GM12878 (cell line): ENCODE results near the gene PARK7. TPM values are rescaled to one million over a fixed set of nuclear protein-coding genes. Genes with fewer than 3 reads are reported as not detected.

Experiments used
- ATAC-seq: fragments of 200-7000 bp; cut with Tn5 transposase; 3 replicates; pipeline ENCODE4 v1.9.1; 2020; ENCODE audit warnings: mild to moderate bottlenecking, moderate library complexity
- BruUV-seq: library from RNA; stranded (reverse); fragments of 400-500 nt; replicated peaks from 2 replicates; lab custom pipeline; 2021; lab: Mats Ljungman, UMichigan
- CTCF ChIA-PET: fragments of 300-600 bp; sonication (Branson Sonifier 250); formaldehyde crosslinking; extraction: SDS; loops from one replicate; lab custom pipeline; 2021; ENCODE audit warnings: inconsistent platforms; lab: Yijun Ruan, JAX
- POLR2A ChIA-PET: fragments of 350-600 bp; formaldehyde crosslinking; extraction: SDS; loops from one replicate; lab custom pipeline; 2021; ENCODE audit warnings: inconsistent platforms; lab: Charles Lee
- RAD21 ChIA-PET: fragments of 300-600 bp; sonication (Branson Sonifier 250); formaldehyde crosslinking; loops from one replicate; lab custom pipeline; 2023; ENCODE audit warnings: antibody characterized with exemption; ENCODE audit not compliant: unreplicated experiment; lab: Charles Lee
- SMC1A ChIA-PET: fragments of 300-600 bp; sonication (Branson Sonifier 250); formaldehyde crosslinking; loops from one replicate; lab custom pipeline; 2023; ENCODE audit not compliant: unreplicated experiment, uncharacterized antibody; lab: Charles Lee
- DNase-seq: peaks from one replicate; pipeline ENCODE4 v3.0.0-alpha.2; 2011; ENCODE audit warnings: low read depth, low spot score
- FAIRE-seq: peaks from 3 replicates; lab custom pipeline; 2011; peaks lifted over from hg19 to GRCh38; lab: Jason Lieb, UNC
- H2AFZ ChIP-seq: 2 replicates; pipeline ENCODE4 v1.6.0; 2011; ENCODE audit warnings: low read depth, low read length, control low read depth; ENCODE audit not compliant: control insufficient read depth
- H3K27ac ChIP-seq: 2 replicates; pipeline ENCODE4 v1.5.1; 2011; ENCODE audit warnings: control low read depth; ENCODE audit not compliant: control insufficient read depth, insufficient read depth
- H3K27me3 ChIP-seq, 2 experiments: replicated peaks in 1 of 2; 2 replicates each; pipeline versions ENCODE4 v1.6.0 to v1.6.1; 2011; ENCODE audit warnings: low read length in 1 of 2; ENCODE audit not compliant: control insufficient read depth in 2 of 2, insufficient read depth in 2 of 2
- H3K36me3 ChIP-seq, 2 experiments: 2 replicates each; pipeline ENCODE4 v1.5.1; 2011; ENCODE audit warnings: low read length in 1 of 2; ENCODE audit not compliant: control insufficient read depth in 2 of 2, insufficient read depth in 2 of 2
- H3K4me1 ChIP-seq: 2 replicates; pipeline ENCODE4 v1.6.1; 2011; ENCODE audit warnings: mild to moderate bottlenecking, low read length, moderate library complexity, mixed read lengths; ENCODE audit not compliant: control insufficient read depth, insufficient read depth
- H3K4me2 ChIP-seq: 2 replicates; pipeline ENCODE4 v1.6.0; 2011; ENCODE audit warnings: control low read depth; ENCODE audit not compliant: control insufficient read depth, insufficient read depth
- H3K4me3 ChIP-seq: fragments of 200-600 bp; sonication (generic); 2 replicates; pipeline ENCODE4 v1.5.1; 2016
- H3K79me2 ChIP-seq: 2 replicates; pipeline ENCODE4 v1.6.0; 2011; ENCODE audit warnings: low read length; ENCODE audit not compliant: control insufficient read depth, insufficient read depth
- H3K9ac ChIP-seq: 2 replicates; pipeline ENCODE4 v1.8.0; 2011; ENCODE audit warnings: low read length, control low read depth, mixed read lengths; ENCODE audit not compliant: control insufficient read depth, insufficient read depth
- H3K9me3 ChIP-seq: replicated peaks from 3 replicates; pipeline ENCODE4 v1.5.1; 2011; ENCODE audit warnings: mild to moderate bottlenecking, low read length; ENCODE audit not compliant: control insufficient read depth, insufficient read depth
- H4K20me1 ChIP-seq: 2 replicates; pipeline ENCODE4 v1.6.0; 2011; ENCODE audit not compliant: control insufficient read depth, insufficient read depth
- BRCA1 ChIP-seq: IDR thresholded peaks from 2 replicates; pipeline ENCODE4 v1.6.1; 2011; ENCODE audit warnings: low read depth, low read length, improper control_type of control experiment
- EGR1 ChIP-seq, 2 experiments: IDR thresholded peaks; 1 replicate in 1 of 2; 2 replicates in 1 of 2; pipeline ENCODE4 v1.6.1; 2011 to 2012; ENCODE audit warnings: low read depth in 2 of 2, low read length in 2 of 2, borderline replicate concordance in 1 of 2, mild to moderate bottlenecking in 1 of 2, moderate library complexity in 1 of 2
- FOS ChIP-seq: IDR thresholded peaks from 3 replicates; pipeline ENCODE4 v1.6.1; 2011; ENCODE audit warnings: borderline replicate concordance; ENCODE audit not compliant: insufficient read length; ENCODE audit errors: extremely low read depth
- JUNB ChIP-seq: IDR thresholded peaks from 2 replicates; pipeline ENCODE4 v1.6.1; 2016; ENCODE audit warnings: antibody characterized with exemption, mild to moderate bottlenecking
- KAT2A ChIP-seq: conservative IDR thresholded peaks from 2 replicates; pipeline ENCODE4 v1.6.1; 2011; ENCODE audit warnings: low read depth, low read length; ENCODE audit not compliant: control insufficient read depth
- KDM1A ChIP-seq: fragments of 200-600 bp; sonication (generic); IDR thresholded peaks from 2 replicates; pipeline ENCODE4 v1.6.1; 2016; ENCODE audit warnings: borderline replicate concordance
- KLF5 ChIP-seq: fragments of 450-650 bp; IDR thresholded peaks from 2 replicates; pipeline ENCODE4 v1.6.1; 2014; ENCODE audit warnings: mild to moderate bottlenecking; ENCODE audit not compliant: partially characterized antibody
- STAT1 ChIP-seq: fragments of 450-650 bp; conservative IDR thresholded peaks from 2 replicates; pipeline ENCODE4 v1.6.1; 2014; ENCODE audit warnings: antibody characterized with exemption, mild to moderate bottlenecking
- ZSCAN29 ChIP-seq: fragments of 450-650 bp; IDR thresholded peaks from 2 replicates; pipeline ENCODE4 v1.6.1; 2017; ENCODE audit warnings: mild to moderate bottlenecking, moderate library complexity
- WGBS: methylation state at CpG from one replicate; pipeline ENCODE4 v1.1.6; 2016; ENCODE audit warnings: low lambda C conversion rate; ENCODE audit not compliant: insufficient replicate concordance, insufficient coverage; ENCODE audit errors: missing lambda C conversion rate; 5-methylcytosine and 5-hydroxymethylcytosine counted together
- in situ Hi-C: fragments of 300-500 bp; cut with MboI; formaldehyde crosslinking; loops from 9 replicates; pipeline ENCODE4 v1.14.3; 2018; ENCODE audit warnings: mixed read lengths
- intact Hi-C: fragments of 100-400 bp; cut with micrococcal nuclease; formaldehyde crosslinking; loops from one replicate; pipeline ENCODE4 v1.14.2; 2022; ENCODE audit not compliant: unreplicated experiment
- polyA plus RNA-seq, 11 experiments: library from polyadenylated mRNA; depleted of rRNA in 4 of 11; unstranded in 6 of 11; stranded (reverse) in 5 of 11; fragments of >200 nt; fragmentation: Nextera tagmentation in 4 of 11; fragmentation: Illumina TruSeq in 1 of 11; extraction: Ambion mirVana in 4 of 11; extraction: Trizol in 1 of 11; gene quantifications; 1 replicate in 1 of 11; 2 replicates in 10 of 11; pipeline versions ENCODE4 v1.2.1 to v1.2.3, GENCODE V29; 2011 to 2016; ENCODE audit warnings: inconsistent platforms in 2 of 11, missing spikeins in 2 of 11, low read depth in 1 of 11
- total RNA-seq, 4 experiments: library from RNA; depleted of rRNA in 3 of 4; stranded (reverse); fragments of >200 nt in 3 of 4; fragmentation: Illumina TruSeq in 1 of 4; extraction: Trizol in 1 of 4; gene quantifications; 2 replicates each; pipeline versions ENCODE4 v1.2.1 to v1.2.3, GENCODE V29; 2013 to 2021
- TF ChIP-seq, protein P1 (sequence below): fragments of 450-650 bp; formaldehyde crosslinking; IDR thresholded peaks from 2 replicates; pipeline ENCODE4 v1.4.0; 2020; ENCODE audit warnings: mild to moderate bottlenecking, moderate library complexity
- TF ChIP-seq, protein P2 (sequence below): fragments of 450-650 bp; IDR thresholded peaks from 2 replicates; pipeline ENCODE4 v1.6.1; 2016; ENCODE audit warnings: mild to moderate bottlenecking
- TF ChIP-seq, protein P3 (sequence below): fragments of 450-650 bp; IDR thresholded peaks from 2 replicates; pipeline ENCODE4 v1.6.1; 2017; ENCODE audit warnings: mild to moderate bottlenecking, moderate library complexity

The PARK7 gene
- total and polyA plus RNA-seq, 10 of the 15 experiments (the other 5 are each of a cell fraction or from before 2014, with no cell fraction given): 267 to 1,056 (median 495) TPM

DNA sequence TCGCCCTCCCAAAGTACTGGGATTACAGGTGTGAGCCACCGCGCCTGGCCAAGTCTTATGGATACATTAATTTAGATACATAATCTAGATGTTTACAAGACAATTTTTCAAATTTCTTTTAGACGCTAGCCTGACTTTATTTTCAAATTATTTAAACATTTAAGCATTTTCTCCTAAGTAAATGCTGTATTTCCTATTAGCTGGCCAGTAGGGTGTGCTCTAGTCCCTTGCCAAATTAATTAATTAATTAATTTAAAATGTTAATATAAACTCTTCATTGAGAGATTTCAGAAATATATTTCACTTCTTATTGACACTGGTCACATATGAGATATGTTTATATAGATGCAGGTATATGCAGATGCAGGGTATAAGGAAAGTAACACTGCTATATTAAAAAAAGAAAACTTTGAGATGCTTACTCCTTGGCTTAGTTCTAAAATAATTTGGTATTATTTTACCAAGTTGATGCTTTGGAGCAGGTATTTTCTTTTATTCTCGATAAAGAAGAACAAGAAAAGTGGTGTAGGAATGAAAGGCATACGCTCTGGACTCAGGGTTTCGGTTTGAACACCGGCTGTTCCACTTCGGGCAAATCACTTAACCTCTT is 69.8 kb downstream of the PARK7 start (continued):
- TF ChIP-seq, protein P1, sequence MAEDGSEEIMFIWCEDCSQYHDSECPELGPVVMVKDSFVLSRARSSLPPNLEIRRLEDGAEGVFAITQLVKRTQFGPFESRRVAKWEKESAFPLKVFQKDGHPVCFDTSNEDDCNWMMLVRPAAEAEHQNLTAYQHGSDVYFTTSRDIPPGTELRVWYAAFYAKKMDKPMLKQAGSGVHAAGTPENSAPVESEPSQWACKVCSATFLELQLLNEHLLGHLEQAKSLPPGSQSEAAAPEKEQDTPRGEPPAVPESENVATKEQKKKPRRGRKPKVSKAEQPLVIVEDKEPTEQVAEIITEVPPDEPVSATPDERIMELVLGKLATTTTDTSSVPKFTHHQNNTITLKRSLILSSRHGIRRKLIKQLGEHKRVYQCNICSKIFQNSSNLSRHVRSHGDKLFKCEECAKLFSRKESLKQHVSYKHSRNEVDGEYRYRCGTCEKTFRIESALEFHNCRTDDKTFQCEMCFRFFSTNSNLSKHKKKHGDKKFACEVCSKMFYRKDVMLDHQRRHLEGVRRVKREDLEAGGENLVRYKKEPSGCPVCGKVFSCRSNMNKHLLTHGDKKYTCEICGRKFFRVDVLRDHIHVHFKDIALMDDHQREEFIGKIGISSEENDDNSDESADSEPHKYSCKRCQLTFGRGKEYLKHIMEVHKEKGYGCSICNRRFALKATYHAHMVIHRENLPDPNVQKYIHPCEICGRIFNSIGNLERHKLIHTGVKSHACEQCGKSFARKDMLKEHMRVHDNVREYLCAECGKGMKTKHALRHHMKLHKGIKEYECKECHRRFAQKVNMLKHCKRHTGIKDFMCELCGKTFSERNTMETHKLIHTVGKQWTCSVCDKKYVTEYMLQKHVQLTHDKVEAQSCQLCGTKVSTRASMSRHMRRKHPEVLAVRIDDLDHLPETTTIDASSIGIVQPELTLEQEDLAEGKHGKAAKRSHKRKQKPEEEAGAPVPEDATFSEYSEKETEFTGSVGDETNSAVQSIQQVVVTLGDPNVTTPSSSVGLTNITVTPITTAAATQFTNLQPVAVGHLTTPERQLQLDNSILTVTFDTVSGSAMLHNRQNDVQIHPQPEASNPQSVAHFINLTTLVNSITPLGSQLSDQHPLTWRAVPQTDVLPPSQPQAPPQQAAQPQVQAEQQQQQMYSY (CRISPR knock-in tag): no peak

DNA sequence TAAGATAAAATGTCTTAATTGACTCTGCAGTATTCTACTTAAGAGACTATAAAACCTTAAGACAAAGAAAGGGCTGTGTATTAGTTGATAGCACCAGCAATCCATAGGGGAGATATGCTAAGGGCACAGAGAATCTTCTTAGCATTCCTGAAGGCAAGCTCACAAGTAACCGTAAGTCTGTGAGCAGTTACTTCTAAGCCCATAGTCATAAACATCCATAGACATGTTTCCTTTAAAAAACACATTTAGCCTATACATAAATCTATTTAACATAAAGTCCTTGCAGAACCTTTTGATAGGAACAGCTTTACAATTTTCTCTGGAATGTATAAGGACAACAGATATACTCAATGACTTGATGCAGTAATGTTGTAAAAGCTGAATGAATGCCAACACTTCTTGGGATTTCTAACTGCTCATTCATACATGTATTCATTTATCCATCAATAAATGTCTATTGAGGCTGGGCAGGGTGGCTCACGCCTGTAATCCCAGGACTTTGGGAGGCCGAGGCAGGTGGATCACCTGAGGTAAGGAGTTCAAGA is 70.9 kb downstream of the PARK7 start:
- CTCF ChIA-PET: interaction anchor here (0.6 to 4.4 kb wide), 11 partner anchors 10 to 318 kb away, joined by 3 to 51 read pairs (median 7); no protein-coding TSS in a partner anchor
- no peak overlapping the region for H3K9ac ChIP-seq
- no peak overlapping the region for H3K27ac ChIP-seq
- WGBS: 22% methylated on average over 3 of the region's 3 CpGs
- DNase-seq (no peak), FAIRE-seq (no peak), ATAC-seq (no peak)
- no TSS peak for BruUV-seq
- H3K9me3 ChIP-seq: no peaks in the 10 kb centered on the region
- in situ Hi-C loops (no loop called here), intact Hi-C loops (no loop called here)
- SMC1A ChIA-PET: interaction anchor here (1.0 to 3.4 kb wide), 6 partner anchors 65 to 283 kb away, joined by 3 to 37 read pairs (median 4); no protein-coding TSS in a partner anchor
- RAD21 ChIA-PET: interaction anchor here (0.6 to 3.5 kb wide), 3 partner anchors 90 to 315 kb away, joined by 3 to 21 read pairs (median 3); no protein-coding TSS in a partner anchor
- no peak overlapping the region for H3K4me2 ChIP-seq
- H3K27me3 ChIP-seq: no peaks in the 10 kb centered on the region
- H3K4me3 ChIP-seq: no peak overlapping the region
- no peaks in the 10 kb centered on the region for H3K36me3 ChIP-seq
- H3K79me2 ChIP-seq: no peaks in the 10 kb centered on the region
- no peaks in the 10 kb centered on the region for H3K4me1 ChIP-seq
- no peaks in the 10 kb centered on the region for H4K20me1 ChIP-seq
- POLR2A ChIA-PET: no interaction called here
- H2AFZ ChIP-seq: no peak overlapping the region
- TF ChIP-seq BRCA1 (no peak), KLF5 (no peak), JUNB (no peak), FOS (no peak), ZSCAN29 (no peak), EGR1 (IDR thresholded peaks at IDR 0.05; ENCODE audit: borderline replicate concordance in 1 of 2, low read depth in 2 of 2, low read length in 2 of 2) (no peak), KAT2A (no peak), STAT1 (no peak), KDM1A (no peak)
- TF ChIP-seq, protein P2, sequence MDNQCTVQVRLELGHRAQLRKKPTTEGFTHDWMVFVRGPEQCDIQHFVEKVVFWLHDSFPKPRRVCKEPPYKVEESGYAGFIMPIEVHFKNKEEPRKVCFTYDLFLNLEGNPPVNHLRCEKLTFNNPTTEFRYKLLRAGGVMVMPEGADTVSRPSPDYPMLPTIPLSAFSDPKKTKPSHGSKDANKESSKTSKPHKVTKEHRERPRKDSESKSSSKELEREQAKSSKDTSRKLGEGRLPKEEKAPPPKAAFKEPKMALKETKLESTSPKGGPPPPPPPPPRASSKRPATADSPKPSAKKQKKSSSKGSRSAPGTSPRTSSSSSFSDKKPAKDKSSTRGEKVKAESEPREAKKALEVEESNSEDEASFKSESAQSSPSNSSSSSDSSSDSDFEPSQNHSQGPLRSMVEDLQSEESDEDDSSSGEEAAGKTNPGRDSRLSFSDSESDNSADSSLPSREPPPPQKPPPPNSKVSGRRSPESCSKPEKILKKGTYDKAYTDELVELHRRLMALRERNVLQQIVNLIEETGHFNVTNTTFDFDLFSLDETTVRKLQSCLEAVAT: no peak
- TF ChIP-seq, protein P3, sequence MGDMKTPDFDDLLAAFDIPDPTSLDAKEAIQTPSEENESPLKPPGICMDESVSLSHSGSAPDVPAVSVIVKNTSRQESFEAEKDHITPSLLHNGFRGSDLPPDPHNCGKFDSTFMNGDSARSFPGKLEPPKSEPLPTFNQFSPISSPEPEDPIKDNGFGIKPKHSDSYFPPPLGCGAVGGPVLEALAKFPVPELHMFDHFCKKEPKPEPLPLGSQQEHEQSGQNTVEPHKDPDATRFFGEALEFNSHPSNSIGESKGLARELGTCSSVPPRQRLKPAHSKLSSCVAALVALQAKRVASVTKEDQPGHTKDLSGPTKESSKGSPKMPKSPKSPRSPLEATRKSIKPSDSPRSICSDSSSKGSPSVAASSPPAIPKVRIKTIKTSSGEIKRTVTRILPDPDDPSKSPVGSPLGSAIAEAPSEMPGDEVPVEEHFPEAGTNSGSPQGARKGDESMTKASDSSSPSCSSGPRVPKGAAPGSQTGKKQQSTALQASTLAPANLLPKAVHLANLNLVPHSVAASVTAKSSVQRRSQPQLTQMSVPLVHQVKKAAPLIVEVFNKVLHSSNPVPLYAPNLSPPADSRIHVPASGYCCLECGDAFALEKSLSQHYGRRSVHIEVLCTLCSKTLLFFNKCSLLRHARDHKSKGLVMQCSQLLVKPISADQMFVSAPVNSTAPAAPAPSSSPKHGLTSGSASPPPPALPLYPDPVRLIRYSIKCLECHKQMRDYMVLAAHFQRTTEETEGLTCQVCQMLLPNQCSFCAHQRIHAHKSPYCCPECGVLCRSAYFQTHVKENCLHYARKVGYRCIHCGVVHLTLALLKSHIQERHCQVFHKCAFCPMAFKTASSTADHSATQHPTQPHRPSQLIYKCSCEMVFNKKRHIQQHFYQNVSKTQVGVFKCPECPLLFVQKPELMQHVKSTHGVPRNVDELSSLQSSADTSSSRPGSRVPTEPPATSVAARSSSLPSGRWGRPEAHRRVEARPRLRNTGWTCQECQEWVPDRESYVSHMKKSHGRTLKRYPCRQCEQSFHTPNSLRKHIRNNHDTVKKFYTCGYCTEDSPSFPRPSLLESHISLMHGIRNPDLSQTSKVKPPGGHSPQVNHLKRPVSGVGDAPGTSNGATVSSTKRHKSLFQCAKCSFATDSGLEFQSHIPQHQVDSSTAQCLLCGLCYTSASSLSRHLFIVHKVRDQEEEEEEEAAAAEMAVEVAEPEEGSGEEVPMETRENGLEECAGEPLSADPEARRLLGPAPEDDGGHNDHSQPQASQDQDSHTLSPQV: no peak
